Keratinocyte (primary cell): ENCODE results near the gene ARNT2. TPM values are rescaled to one million over a fixed set of nuclear protein-coding genes. Genes with fewer than 3 reads are reported as not detected.

ENCODE experiments used
- DNase-seq: peaks from one replicate; pipeline ENCODE4 v3.0.0-alpha.2; 2011; ENCODE audit warnings: low read depth, missing footprints, low spot score
- FAIRE-seq: peaks from 2 replicates; lab custom pipeline; 2011; peaks lifted over from hg19 to GRCh38; lab: Jason Lieb, UNC
- H2AFZ ChIP-seq: 2 replicates; pipeline ENCODE4 v1.6.0; 2012; ENCODE audit warnings: low read length, control low read depth, inconsistent platforms; ENCODE audit not compliant: control insufficient read depth
- H3K27ac ChIP-seq: 2 replicates; pipeline ENCODE4 v1.5.1; 2011; ENCODE audit warnings: low read length; ENCODE audit not compliant: control insufficient read depth, insufficient read depth
- H3K27me3 ChIP-seq: 3 replicates; pipeline ENCODE4 v1.6.0; 2011; ENCODE audit warnings: low read length; ENCODE audit not compliant: control insufficient read depth, insufficient read depth; ENCODE audit errors: extremely low read depth
- H3K36me3 ChIP-seq, 2 experiments: 2 replicates in 1 of 2; 3 replicates in 1 of 2; pipeline ENCODE4 v1.5.1; 2011; ENCODE audit warnings: low read length in 2 of 2, mild to moderate bottlenecking in 1 of 2; ENCODE audit not compliant: control insufficient read depth in 2 of 2, insufficient read depth in 2 of 2; ENCODE audit errors: extremely low read depth in 1 of 2
- H3K4me1 ChIP-seq: 3 replicates; pipeline ENCODE4 v1.5.1; 2011; ENCODE audit warnings: low read length; ENCODE audit not compliant: control insufficient read depth, insufficient read depth; ENCODE audit errors: extremely low read depth
- H3K4me2 ChIP-seq: 3 replicates; pipeline ENCODE4 v1.6.0; 2011; ENCODE audit warnings: low read depth, low read length; ENCODE audit not compliant: control insufficient read depth, insufficient read depth; ENCODE audit errors: extremely low read depth
- H3K4me3 ChIP-seq, 3 experiments: fragments of 200-600 bp in 1 of 3; sonication (generic) in 1 of 3; 2 replicates in 2 of 3; 3 replicates in 1 of 3; pipeline ENCODE4 v1.5.1; 2011 to 2016; ENCODE audit warnings: low read length in 3 of 3, mild to moderate bottlenecking in 3 of 3, control low read depth in 2 of 3, inconsistent platforms in 1 of 3, low read depth in 1 of 3, mixed read lengths in 1 of 3, mixed run types in 1 of 3, moderate library complexity in 1 of 3; ENCODE audit not compliant: control insufficient read depth in 2 of 3, insufficient read depth in 2 of 3; ENCODE audit errors: extremely low read depth in 1 of 3
- H3K79me2 ChIP-seq: 2 replicates; pipeline ENCODE4 v1.6.0; 2012; ENCODE audit warnings: low read length; ENCODE audit not compliant: control insufficient read depth, insufficient read depth
- H3K9ac ChIP-seq: 3 replicates; pipeline ENCODE4 v1.6.0; 2011; ENCODE audit warnings: low read length; ENCODE audit not compliant: control insufficient read depth, insufficient read depth; ENCODE audit errors: extremely low read depth
- H3K9me1 ChIP-seq: 3 replicates; pipeline ENCODE4 v1.6.0; 2011; ENCODE audit warnings: low read length; ENCODE audit not compliant: control insufficient read depth, insufficient read depth; ENCODE audit errors: extremely low read depth
- H3K9me3 ChIP-seq: 2 replicates; pipeline ENCODE4 v1.5.1; 2012; ENCODE audit warnings: low read depth, low read length; ENCODE audit not compliant: control insufficient read depth
- H4K20me1 ChIP-seq: 3 replicates; pipeline ENCODE4 v1.6.0; 2011; ENCODE audit warnings: low read length; ENCODE audit not compliant: control insufficient read depth, insufficient read depth; ENCODE audit errors: extremely low read depth
- EZH2 ChIP-seq: IDR thresholded peaks from one replicate; pipeline ENCODE4 v1.6.1; 2012; ENCODE audit warnings: inconsistent platforms, mild to moderate bottlenecking, low read length, moderate library complexity
- dilution Hi-C: fragments of 300-500 bp; cut with MboI; formaldehyde crosslinking; loops from one replicate; pipeline ENCODE4 v1.7.0; 2020; ENCODE audit warnings: low sequenced_read_pairs; ENCODE audit not compliant: extremely low pct_ligation_motif_present
- polyA plus RNA-seq, 5 experiments: library from polyadenylated mRNA; depleted of rRNA in 3 of 5; stranded (reverse) in 3 of 5; stranded (forward) in 1 of 5; unstranded in 1 of 5; fragments of >200 nt; gene quantifications; 1 replicate in 1 of 5; 2 replicates in 3 of 5; 3 replicates in 1 of 5; pipeline versions ENCODE4 v1.2.1 to v1.2.3, GENCODE V29; 2011 to 2012; ENCODE audit warnings: missing spikeins in 2 of 5, low read depth in 1 of 5, low replicate concordance in 1 of 5
- TF ChIP-seq, protein P1 (sequence below), 3 experiments: IDR thresholded peaks in 1 of 3; conservative IDR thresholded peaks in 1 of 3; optimal IDR thresholded peaks in 1 of 3; 2 replicates in 2 of 3; 3 replicates in 1 of 3; pipeline versions ENCODE3 to v1.5.1; 2011; ENCODE audit warnings: low read length in 3 of 3, mild to moderate bottlenecking in 3 of 3, moderate library complexity in 2 of 3, control low read depth in 1 of 3, inconsistent platforms in 1 of 3; ENCODE audit not compliant: insufficient read depth in 2 of 3; ENCODE audit errors: extremely low read depth in 1 of 3

Gene ARNT2
- polyA plus RNA-seq, 1 donor (not counting 4 experiments of a cell fraction or from before 2014, with no cell fraction given) = 0.16 TPM

DNA sequence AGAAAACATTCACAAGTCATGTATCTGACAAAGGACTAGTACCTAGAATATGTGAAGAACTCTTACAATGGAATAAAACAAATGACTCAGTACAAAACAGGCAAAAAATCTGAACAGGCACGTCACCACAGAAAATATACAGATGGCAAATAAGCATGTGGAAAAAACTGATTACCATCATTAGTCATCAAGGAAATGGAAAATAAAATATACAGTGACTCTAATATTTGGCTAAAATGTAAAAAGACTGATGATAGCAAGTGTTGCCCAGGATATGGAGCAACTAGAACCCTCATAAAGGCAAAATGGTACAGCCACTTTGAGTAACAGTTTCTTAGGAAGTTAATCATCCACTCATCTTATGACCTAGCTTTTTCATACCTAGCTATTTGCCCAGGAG is 195.2 kb downstream of the ARNT2 start:
- TF ChIP-seq, protein P1, sequence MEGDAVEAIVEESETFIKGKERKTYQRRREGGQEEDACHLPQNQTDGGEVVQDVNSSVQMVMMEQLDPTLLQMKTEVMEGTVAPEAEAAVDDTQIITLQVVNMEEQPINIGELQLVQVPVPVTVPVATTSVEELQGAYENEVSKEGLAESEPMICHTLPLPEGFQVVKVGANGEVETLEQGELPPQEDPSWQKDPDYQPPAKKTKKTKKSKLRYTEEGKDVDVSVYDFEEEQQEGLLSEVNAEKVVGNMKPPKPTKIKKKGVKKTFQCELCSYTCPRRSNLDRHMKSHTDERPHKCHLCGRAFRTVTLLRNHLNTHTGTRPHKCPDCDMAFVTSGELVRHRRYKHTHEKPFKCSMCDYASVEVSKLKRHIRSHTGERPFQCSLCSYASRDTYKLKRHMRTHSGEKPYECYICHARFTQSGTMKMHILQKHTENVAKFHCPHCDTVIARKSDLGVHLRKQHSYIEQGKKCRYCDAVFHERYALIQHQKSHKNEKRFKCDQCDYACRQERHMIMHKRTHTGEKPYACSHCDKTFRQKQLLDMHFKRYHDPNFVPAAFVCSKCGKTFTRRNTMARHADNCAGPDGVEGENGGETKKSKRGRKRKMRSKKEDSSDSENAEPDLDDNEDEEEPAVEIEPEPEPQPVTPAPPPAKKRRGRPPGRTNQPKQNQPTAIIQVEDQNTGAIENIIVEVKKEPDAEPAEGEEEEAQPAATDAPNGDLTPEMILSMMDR (optimal IDR thresholded peaks at IDR 0.05 in 1 of 3, IDR thresholded peaks at IDR 0.05 in 1 of 3, conservative IDR thresholded peaks at IDR 0.05 in 1 of 3; ENCODE audit: extremely low read depth in 1 of 3, insufficient read depth in 2 of 3, low read length in 3 of 3) = no peak
- no peak for TF ChIP-seq EZH2
- no peaks in the 10 kb centered on the region for H4K20me1 ChIP-seq
- no peak for DNase-seq
- dilution Hi-C loops = loop anchor here (25.0 kb wide), 1 partner anchor 88 kb away; the partner anchor contains the start of gene ABHD17C
- no peak overlapping the region for H2AFZ ChIP-seq
- H3K9me1 ChIP-seq = no peaks in the 10 kb centered on the region
- H3K9me3 ChIP-seq = no peaks in the 10 kb centered on the region
- peak; percentile 43 for FAIRE-seq
- peaks cover 26% of the 10 kb centered on the region for H3K4me1 ChIP-seq
- H3K4me3 ChIP-seq = no peak overlapping the region
- no peak overlapping the region for H3K9ac ChIP-seq
- H3K4me2 ChIP-seq = no peak overlapping the region
- H3K27me3 ChIP-seq = no peaks in the 10 kb centered on the region
- no peaks in the 10 kb centered on the region for H3K79me2 ChIP-seq
- H3K27ac ChIP-seq = no peak overlapping the region
- H3K36me3 ChIP-seq = no peaks in the 10 kb centered on the region

DNA sequence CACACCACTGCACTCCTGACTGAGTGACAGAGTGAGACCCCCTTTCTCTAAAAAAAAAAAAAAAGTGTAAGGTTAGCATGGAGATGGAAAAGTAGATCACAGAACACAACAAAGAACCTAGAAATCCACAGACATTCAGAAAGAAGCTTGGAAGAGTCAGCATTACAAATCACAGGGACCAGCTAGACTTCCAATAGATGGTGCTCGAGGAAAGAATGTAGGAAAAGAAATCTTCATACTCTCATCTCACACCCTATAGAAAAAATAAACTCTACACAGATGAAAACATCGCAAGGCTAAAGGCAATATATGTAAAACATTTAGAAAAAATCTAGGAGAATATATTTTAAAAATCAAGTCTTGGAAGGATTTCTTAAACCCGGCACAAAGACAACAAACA is 196.4 kb downstream of the ARNT2 start:
- H3K36me3 ChIP-seq = no peaks in the 10 kb centered on the region
- no peaks in the 10 kb centered on the region for H3K27me3 ChIP-seq
- dilution Hi-C loops = no loop called here
- peaks cover 22% of the 10 kb centered on the region for H3K4me1 ChIP-seq
- DNase-seq = no peak
- H3K79me2 ChIP-seq = no peaks in the 10 kb centered on the region
- TF ChIP-seq, protein P1 (optimal IDR thresholded peaks at IDR 0.05 in 1 of 3, IDR thresholded peaks at IDR 0.05 in 1 of 3, conservative IDR thresholded peaks at IDR 0.05 in 1 of 3; ENCODE audit: extremely low read depth in 1 of 3, insufficient read depth in 2 of 3, low read length in 3 of 3) = no peak
- TF ChIP-seq EZH2 = no peak
- no peak for FAIRE-seq
- no peaks in the 10 kb centered on the region for H3K9me3 ChIP-seq
- no peak overlapping the region for H3K4me3 ChIP-seq
- H3K4me2 ChIP-seq = no peak overlapping the region
- no peaks in the 10 kb centered on the region for H3K9me1 ChIP-seq
- no peaks in the 10 kb centered on the region for H4K20me1 ChIP-seq
- H3K9ac ChIP-seq = no peak overlapping the region
- H2AFZ ChIP-seq = no peak overlapping the region
- H3K27ac ChIP-seq = no peak overlapping the region
